Measurements from ENCODE around the gene TEX38.

Gene TEX38

GRCh38 chr1:46665983-46666382 lies 5.7 kb upstream of the TEX38 start:
- H3K4me3 ChIP-seq (ENCODE audit: low read length, poor library complexity, severe bottlenecking): no peak overlapping the region
- no peaks in the 10 kb centered on the region for H3K27me3 ChIP-seq (ENCODE audit: insufficient read depth, low read length, poor library complexity, severe bottlenecking)
- H3K9me2 ChIP-seq (replicated peaks; ENCODE audit: low read depth, low read length): no peaks in the 10 kb centered on the region
- H2AFZ ChIP-seq (ENCODE audit: low read length): no peak overlapping the region
- peaks cover 8% of the 10 kb centered on the region; the same call in 1 of the 2 replicates for H3K36me3 ChIP-seq (ENCODE audit: insufficient read depth, low read length)
- H4K20me1 ChIP-seq (ENCODE audit: insufficient read depth, low read length, poor library complexity, severe bottlenecking): no peaks in the 10 kb centered on the region
- H3K9me3 ChIP-seq (ENCODE audit: insufficient read depth, low read depth, low read length): no peaks in the 10 kb centered on the region
- no peak for TF ChIP-seq CTCF (conservative IDR thresholded peaks at IDR 0.05; ENCODE audit: low read length)
- TF ChIP-seq EZH2phosphoT487 (IDR thresholded peaks at IDR 0.05; ENCODE audit: borderline replicate concordance): no peak
- no peak overlapping the region for H3K4me2 ChIP-seq (ENCODE audit: low read depth, low read length, poor library complexity, severe bottlenecking)
- no peaks in the 10 kb centered on the region for H3K4me1 ChIP-seq (ENCODE audit: insufficient read depth, low read length, poor library complexity, severe bottlenecking)
- no peaks in the 10 kb centered on the region for H3K79me2 ChIP-seq (ENCODE audit: insufficient read depth, low read length)
- no peak overlapping the region for H3K9ac ChIP-seq (ENCODE audit: low read depth, low read length, poor library complexity, severe bottlenecking)
- no peaks in the 10 kb centered on the region; the same call in 1 of the 2 replicates for H3F3A ChIP-seq (ENCODE audit: low read depth)

GRCh38 chr1:46667782-46668760 lies 3.6 kb upstream of the TEX38 start, which contains the start of gene ATPAF1:
TSS of gene ATPAF1 (minus strand) at chr1:46668364. CDS start at chr1:46668322, 42 bp downstream.
- Histone ChIP-seq H3F3A (ENCODE audit: low read depth) (no peaks in the 10 kb centered on the region; the same call in 1 of the 2 replicates), H3K27me3 (ENCODE audit: insufficient read depth, low read length, poor library complexity, severe bottlenecking) (no peaks in the 10 kb centered on the region), H3K9ac (ENCODE audit: low read depth, low read length, poor library complexity, severe bottlenecking) (no peak within 1 kb of the TSS), H3K9me2 (replicated peaks; ENCODE audit: low read depth, low read length) (no peaks in the 10 kb centered on the region), H3K4me3 (ENCODE audit: low read length, poor library complexity, severe bottlenecking) (no peak within 1 kb of the TSS), H3K79me2 (ENCODE audit: insufficient read depth, low read length) (no peaks in the 10 kb centered on the region), H2AFZ (ENCODE audit: low read length) (no peak within 1 kb of the TSS), H3K4me1 (ENCODE audit: insufficient read depth, low read length, poor library complexity, severe bottlenecking) (no peaks in the 10 kb centered on the region), H3K9me3 (ENCODE audit: insufficient read depth, low read depth, low read length) (no peaks in the 10 kb centered on the region), H4K20me1 (ENCODE audit: insufficient read depth, low read length, poor library complexity, severe bottlenecking) (no peaks in the 10 kb centered on the region), H3K36me3 (ENCODE audit: insufficient read depth, low read length) (peaks cover 8% of the 10 kb centered on the region; the same call in 1 of the 2 replicates), H3K4me2 (ENCODE audit: low read depth, low read length, poor library complexity, severe bottlenecking) (no peak within 1 kb of the TSS)
- TF ChIP-seq CTCF (conservative IDR thresholded peaks at IDR 0.05; ENCODE audit: low read length): no peak
- no peak for TF ChIP-seq EZH2phosphoT487 (IDR thresholded peaks at IDR 0.05; ENCODE audit: borderline replicate concordance)

GRCh38 chr1:46670134-46670533 lies 1.5 kb upstream of the TEX38 start:
- H3K4me3 ChIP-seq (ENCODE audit: low read length, poor library complexity, severe bottlenecking): no peak overlapping the region
- no peaks in the 10 kb centered on the region for H3K27me3 ChIP-seq (ENCODE audit: insufficient read depth, low read length, poor library complexity, severe bottlenecking)
- no peak overlapping the region for H2AFZ ChIP-seq (ENCODE audit: low read length)
- H4K20me1 ChIP-seq (ENCODE audit: insufficient read depth, low read length, poor library complexity, severe bottlenecking): no peaks in the 10 kb centered on the region
- no peaks in the 10 kb centered on the region for H3K4me1 ChIP-seq (ENCODE audit: insufficient read depth, low read length, poor library complexity, severe bottlenecking)
- no peaks in the 10 kb centered on the region for H3F3A ChIP-seq (ENCODE audit: low read depth)
- H3K79me2 ChIP-seq (ENCODE audit: insufficient read depth, low read length): no peaks in the 10 kb centered on the region
- no peak overlapping the region for H3K4me2 ChIP-seq (ENCODE audit: low read depth, low read length, poor library complexity, severe bottlenecking)
- H3K9me3 ChIP-seq (ENCODE audit: insufficient read depth, low read depth, low read length): no peaks in the 10 kb centered on the region
- TF ChIP-seq CTCF (conservative IDR thresholded peaks at IDR 0.05; ENCODE audit: low read length) (no peak), EZH2phosphoT487 (IDR thresholded peaks at IDR 0.05; ENCODE audit: borderline replicate concordance) (no peak)
- no peaks in the 10 kb centered on the region for H3K9me2 ChIP-seq (replicated peaks; ENCODE audit: low read depth, low read length)
- H3K36me3 ChIP-seq (ENCODE audit: insufficient read depth, low read length): peaks cover 12% of the 10 kb centered on the region; the same call in 1 of the 2 replicates
- no peak overlapping the region for H3K9ac ChIP-seq (ENCODE audit: low read depth, low read length, poor library complexity, severe bottlenecking)

Measured in Loucy (cell line).